GM12891 (cell line): ENCODE measurements around the gene BAG5.
"Not testable (repeated sequence)": the region's sequence is repeated elsewhere in the genome, so short reads cannot be mapped to it uniquely, and the experiment has no call there.

Experiments
- POLR2A ChIP-seq: IDR thresholded peaks from 2 replicates; pipeline ENCODE4 v1.6.1; 2011; ENCODE audit warnings: low read depth, low read length, control low read depth
- POLR2AphosphoS5 ChIP-seq: IDR thresholded peaks from 2 replicates; pipeline ENCODE4 v1.6.1; 2011; ENCODE audit warnings: low read depth, low read length, control low read depth
- TAF1 ChIP-seq: IDR thresholded peaks from 2 replicates; pipeline ENCODE4 v1.6.1; 2011; ENCODE audit warnings: low read depth, low read length, control low read depth

DNA sequence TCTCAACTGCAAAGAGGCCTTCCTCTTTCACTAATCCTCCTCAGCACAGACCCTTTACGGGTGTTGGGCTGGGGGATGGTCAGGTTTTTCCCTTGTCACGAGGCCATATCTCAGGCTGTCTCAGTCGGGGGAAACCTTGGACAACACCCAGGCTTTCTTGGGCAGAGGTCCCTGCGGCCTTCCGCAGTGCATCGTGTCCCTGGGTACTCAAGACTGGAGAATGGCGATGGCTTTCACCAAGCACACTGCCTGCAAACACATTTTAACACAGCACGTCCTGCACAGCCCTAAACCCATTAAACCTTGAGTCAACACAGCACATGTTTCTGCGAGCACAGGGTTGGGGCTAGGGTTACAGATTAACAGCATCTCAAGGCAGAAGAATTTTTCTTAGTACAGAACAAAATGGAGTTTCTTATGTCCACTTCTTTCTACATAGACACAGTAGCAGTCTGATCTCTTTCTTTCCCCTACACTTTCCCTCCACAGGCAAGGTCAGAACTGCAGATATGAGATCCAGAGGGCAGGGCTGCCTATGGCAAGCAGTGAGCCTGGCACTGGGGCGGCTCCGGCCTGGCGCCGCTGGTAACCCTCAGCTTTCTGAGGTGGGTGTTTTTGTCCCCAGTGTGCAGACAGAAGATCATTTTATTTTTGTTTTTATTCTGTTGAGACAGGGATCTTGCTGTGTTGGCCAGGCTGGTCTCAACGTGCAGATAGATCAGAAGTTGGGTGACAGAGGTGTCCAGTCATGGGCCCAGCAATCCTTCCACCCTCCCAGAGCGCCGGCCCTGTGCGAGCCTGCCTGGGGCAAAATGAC is 36.8 kb downstream of the BAG5 start:
- TF ChIP-seq TAF1, POLR2A, POLR2AphosphoS5: not testable (repeated sequence)
